OCI-LY1 (cell line): ENCODE data around the gene TEX53.

Experiments
- CTCF ChIP-seq: fragments of 200-600 bp; sonication (generic), shearing (Covaris generic); IDR thresholded peaks from 2 replicates; pipeline ENCODE4 v1.5.1; 2017; ENCODE audit warnings: mild to moderate bottlenecking, antibody characterized with exemption, low read length, moderate library complexity, mixed read lengths
- EZH2 ChIP-seq: fragments of 200-600 bp; sonication (generic), shearing (Covaris generic); IDR thresholded peaks from 2 replicates; pipeline ENCODE4 v1.8.0; 2017; ENCODE audit warnings: borderline replicate concordance, mixed run types, mild to moderate bottlenecking, antibody characterized with exemption, low read length, moderate library complexity, mixed read lengths

- TF ChIP-seq CTCF (no peak), EZH2 (no peak)
Observed at GRCh38 chr9:114657705-114658104, at the start of gene TEX53.
